NCI-H748 (cell line): ENCODE data around the gene DNAJC5.
"Not testable (repeated sequence)": the region's sequence is repeated elsewhere in the genome, so short reads cannot be mapped to it uniquely, and the experiment has no call there.

Source experiments
- DNase-seq: peaks from one replicate; lab custom pipeline; 2025; ENCODE audit not compliant: unreplicated experiment; lab: John Stamatoyannopoulos, UW

DNAJC5 gene

DNA sequence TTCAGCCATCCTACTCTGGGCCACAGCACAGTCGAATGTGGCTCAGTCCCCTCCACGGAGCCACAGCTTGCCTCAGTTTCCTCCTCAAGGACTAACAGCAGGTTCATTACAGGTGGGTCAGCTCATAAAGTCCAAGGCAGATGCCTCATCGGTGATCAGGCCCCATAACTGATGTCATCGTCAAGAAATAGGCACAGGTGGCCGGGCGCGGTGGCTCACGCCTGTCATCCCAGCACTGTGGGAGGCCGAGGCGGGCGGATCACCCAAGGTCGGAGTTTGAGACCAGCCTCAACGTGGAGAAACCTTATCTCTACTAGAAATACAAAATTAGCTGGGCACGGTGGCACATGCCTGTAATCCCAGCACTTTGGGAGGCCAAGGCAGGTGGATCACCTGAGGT, 57.8 kb downstream of the DNAJC5 start:
- no peak for DNase-seq

DNA sequence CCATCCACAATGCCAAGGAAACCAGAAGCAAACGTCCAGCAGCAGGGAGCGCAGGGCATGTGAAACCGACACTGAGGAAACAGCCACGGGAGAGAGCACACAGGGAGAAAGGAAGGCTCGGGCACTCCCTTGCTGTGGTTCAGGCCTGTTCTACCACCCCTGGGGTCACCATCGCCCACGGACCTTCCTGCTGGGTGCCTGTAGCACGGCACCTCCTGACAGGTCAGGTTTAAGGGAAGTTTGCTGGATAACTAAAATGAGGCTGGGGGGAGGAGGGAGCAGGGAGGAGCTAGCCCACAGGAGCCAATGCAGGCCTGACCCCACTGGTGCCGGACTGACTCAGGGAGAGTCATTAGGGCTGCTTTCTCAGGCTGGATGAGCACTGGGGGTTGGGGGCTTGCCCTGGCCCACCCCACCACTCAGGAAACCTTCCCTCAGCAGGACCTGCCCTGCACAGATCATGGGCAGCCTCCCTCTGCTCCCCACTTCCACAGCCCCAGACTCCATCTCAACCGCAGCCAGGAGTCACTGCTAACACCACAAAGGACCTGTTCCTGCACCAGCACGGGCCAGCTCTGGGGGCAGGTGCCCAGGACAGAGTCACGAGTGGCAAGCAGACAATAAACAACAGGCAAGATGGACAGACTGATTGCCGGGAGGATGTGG, 59.0 kb downstream of the DNAJC5 start:
- DNase-seq = no peak

DNA sequence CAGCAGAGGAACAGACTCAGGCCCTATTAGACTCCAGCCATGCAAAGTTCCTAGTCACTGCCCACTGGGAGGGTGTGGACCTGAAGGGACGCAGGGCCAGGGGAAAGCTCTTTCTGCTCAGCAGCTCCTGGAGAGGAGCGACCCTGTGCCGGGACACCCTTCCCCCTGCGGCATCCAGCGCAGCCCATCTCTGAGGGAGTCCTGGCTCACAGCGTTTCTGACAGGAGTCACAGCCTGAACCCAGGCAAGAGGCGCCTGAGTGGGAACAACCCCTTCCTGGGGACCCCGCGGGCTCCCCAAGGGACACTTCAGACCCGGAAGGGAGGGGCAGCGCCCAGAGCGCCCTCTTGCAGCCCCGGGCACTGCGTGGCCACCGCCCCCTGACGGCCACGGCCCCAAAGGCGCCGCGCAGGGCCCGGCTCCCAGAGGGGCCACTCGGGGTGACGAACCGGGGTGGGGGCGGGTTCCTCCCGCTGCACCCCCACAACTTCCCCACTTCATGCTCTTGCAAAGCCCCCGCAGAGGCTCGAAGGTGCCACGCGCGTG, 60.4 kb downstream of the DNAJC5 start:
- DNase-seq = peak; percentile 44

DNA sequence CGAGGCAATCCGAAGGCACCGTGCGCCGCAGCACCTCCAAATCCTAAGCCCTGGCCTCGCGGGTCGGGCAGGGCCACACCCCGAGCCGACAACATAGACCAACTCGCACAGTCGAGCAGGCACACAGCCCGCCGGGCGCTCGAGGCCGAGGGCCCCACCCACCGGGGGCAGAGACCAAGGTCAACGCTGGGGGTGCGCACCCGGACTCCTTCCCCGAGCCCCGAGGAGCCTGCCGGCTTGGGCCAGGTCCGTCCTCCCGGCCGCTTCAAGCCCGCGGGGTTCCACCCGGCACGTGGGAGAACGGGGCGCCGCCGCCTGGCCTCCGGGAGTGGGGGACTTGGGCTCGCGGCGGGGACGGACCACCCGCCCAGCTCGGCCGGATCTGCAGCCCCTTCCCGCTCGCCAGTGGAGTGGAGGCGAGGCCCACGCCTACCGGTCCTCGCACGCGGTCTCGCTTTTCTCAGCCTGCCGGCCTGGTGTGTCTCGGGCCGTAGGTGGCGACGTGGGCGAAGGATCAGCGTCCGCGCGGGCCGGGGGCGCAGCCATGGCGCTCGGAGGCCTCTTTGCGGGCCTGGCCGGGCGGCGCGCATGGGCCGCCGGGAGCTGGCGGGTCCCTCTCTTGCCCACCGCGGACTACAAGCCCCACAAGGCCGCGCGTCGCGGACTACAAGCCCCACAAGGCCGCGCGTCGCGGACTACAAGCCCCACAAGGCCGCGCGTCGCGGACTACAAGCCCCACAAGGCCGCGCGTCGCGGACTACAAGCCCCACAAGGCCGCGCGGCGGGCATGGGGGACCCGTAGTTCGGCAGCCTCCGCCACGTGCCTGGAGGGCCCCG, 61.1 kb downstream of the DNAJC5 start, which contains the start of gene UCKL1:
TSS of gene UCKL1 (minus strand) at position 590 of the 837 bp plus-strand sequence. CDS start at position 546, 44 bp downstream.
- DNase-seq = peak; percentile 88

DNA sequence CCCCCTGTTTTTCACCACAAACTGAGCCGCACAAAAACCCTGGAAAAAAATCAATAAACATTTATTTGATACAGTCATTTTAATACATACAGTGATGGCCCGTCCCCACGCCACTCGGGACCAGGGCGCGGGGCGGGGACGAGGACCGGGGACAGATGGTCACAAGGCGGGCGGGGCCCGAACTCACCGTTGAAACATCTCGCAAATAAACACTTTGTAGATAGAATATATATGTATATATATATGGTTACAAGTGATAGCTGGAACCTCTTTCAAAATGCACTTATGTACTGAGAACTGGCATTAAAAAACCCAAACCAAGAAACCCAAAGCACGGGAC, 61.7 kb downstream of the DNAJC5 start:
- no peak for DNase-seq

DNA sequence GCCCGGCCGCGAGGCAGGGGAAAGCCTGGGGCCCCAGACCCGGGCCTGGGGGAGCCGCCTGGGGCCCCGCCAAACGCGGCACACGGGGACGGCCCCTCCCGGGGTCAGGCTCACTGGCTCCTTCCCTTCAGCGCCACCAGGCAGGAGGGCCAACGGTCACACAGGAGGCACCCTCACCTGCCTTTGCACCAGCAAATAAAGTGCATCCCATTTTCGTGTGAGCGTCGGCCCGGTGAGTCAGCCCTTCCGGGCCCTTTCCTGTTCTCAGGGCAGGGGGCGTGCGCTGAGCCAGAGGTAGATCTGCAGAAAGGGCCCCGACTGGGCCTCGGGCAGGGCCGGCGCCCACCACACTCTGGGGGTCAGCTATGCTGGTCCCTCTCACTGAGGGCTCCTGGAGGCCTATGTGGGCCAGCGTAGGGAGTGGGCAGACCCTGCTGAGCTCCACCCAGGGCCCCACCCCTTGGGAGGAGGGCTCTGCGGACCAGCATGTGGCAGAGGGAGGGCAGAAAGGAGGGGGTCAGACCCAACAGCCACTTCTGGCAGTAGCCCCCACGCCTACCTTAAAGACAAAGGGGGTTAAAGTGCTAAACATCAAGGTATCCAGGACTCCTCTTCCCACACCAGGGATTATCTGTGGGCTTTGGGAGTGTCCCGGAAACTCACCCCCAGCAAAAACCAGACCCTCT, 62.2 kb downstream of the DNAJC5 start:
- DNase-seq = peak; percentile 89

DNA sequence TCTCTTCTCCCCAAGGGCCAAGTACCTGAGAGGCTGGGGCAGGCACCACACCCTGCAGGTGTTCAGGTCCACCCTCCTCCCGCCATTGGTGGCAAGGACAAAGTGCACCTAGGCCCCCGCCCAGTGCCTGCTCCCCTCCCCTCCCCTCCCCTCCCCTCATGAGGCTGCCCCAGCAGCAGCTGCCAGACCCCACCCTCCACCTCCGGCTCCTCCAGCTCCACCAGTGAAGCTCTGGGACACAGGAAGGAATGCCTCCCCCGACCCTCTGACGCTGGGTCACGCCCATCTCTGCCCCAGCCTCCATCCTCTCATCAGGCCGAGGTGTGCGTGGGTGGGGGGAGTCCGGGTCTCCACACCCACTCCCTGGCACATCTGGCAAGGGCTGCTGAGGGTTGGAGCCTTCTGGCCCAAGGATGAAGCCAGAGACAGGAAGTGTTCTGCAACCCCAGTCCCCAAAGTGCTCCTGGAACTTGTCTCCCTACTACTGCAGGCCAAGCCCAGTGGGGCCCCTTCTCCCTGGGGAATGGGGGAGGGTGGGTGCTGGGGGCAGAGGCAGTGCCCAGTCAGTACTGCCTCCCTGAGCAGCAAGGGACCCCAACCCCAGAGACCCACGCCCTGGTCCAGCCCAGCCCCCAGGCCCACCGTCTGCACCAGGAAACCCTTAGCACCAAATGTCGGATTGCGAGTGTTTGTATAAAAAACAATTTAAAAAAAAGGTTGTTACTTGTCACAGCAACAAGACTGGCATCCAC, 62.9 kb downstream of the DNAJC5 start:
- peak; percentile 91 for DNase-seq

DNA sequence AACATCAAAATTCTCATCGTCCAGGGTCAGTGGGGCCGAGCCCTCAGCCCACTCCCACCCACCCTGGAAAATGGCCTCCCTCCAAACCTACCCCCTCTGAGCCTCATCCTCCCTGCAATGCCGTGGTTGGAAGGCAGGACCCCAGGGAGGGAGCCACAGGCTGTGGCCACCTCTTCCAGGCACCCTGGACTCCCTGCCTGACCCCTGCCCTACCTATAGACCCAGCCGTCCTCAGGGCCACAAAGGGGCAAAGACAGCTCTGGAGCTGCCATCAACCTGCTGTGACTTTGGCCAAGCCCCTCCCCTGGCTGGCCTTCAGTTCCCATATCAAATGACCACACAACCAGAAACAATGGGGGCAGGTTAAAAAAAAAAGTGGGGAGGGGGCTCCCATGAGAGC, 63.5 kb downstream of the DNAJC5 start:
- DNase-seq = no peak

DNA sequence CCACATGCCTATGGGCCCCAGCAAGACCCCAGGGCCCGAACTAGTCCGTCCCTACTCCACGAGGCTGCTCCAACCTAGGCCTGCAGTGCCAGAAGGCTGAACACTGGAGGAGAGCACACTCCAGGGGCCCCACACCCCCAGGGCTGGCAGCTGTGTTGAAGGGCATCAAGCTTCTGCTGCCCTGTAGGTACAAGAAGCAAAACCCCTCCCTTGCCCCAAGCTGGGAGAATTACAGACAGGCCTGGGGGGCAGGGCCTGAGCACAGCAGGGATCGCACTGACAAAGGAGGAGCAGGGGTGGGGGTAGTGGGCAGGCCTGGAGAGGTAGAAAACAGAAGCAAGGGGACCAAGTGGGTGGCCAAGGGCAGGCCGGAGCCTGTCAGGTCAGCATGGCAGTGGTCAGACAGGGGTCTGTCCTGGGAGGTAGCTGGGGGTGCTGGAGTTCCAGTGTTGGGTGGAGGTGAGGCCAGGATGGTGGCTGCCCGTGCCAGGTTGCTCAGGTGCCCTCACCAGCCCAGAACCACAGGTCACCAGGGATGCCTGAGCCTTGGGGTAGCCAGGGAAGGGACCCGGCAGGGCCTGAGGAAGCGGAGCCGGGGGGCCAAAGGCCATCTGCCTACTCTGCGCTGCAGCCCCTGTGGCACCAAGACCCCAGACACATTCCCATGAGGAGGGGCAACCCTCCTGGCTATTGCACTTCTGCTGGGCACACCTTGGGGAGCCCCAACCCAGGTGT, 64.2 kb downstream of the DNAJC5 start:
- DNase-seq = no peak

DNA sequence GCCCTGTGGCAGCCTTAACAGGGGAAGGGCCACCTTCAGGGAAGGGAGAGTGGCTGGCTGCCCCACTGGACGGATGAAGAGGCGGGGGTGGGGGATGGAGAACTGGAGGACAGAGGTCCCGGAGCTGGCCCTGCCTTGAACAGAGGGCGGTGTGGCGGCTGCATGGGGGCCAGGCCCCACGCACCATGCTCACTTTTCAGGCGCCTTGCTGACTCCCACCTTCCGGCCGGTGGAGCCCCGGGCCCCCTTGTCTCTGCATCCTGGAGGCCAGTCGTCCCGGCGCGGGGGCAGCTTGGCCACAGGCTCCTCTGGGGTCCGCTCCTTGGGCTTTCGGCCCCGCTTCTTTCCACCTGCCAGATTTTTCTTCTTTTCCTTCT, 64.8 kb downstream of the DNAJC5 start:
- no peak for DNase-seq

DNA sequence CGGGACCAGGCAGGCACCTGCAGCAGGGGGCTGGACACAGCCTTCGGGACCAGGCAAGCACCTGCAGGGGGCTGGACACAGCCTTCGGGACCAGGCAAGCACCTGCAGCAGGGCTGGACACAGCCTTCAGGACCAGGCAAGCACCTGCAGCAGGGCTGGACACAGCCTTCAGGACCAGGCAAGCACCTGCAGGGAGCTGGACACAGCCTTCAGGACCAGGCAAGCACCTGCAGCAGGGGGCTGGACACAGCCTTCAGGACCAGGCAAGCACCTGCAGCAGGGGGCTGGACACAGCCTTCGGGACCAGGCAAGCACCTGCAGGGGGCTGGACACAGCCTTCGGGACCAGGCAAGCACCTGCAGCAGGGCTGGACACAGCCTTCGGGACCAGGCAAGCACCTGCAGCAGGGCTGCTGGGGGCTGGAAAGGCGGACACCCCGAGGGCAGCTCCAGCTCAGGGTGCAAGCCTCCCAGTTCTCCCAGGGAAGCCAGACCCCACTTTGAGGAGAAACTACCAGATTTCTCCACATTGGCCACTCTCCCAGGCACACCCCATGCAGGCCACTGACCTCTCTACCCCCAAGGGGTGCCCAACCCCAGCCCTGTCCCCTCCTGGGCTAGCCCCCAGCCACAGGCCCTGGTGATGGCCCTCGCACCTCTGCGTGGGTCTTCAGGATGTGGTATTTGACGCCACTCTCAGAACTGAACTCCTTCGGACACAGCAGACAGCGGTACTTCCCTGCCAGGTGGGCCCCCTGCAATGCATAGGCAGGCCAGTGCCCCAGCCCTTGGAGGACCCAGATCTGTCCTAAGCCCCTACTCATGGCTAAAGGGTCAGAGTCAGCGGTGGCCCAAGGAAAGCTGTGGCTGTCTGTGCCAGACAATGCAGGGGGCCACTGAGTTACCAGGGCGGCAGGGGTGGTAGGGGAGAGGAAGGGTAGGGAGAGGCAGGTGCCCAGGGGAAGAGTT, 66.0 kb downstream of the DNAJC5 start:
- DNase-seq = not testable (repeated sequence)

DNA sequence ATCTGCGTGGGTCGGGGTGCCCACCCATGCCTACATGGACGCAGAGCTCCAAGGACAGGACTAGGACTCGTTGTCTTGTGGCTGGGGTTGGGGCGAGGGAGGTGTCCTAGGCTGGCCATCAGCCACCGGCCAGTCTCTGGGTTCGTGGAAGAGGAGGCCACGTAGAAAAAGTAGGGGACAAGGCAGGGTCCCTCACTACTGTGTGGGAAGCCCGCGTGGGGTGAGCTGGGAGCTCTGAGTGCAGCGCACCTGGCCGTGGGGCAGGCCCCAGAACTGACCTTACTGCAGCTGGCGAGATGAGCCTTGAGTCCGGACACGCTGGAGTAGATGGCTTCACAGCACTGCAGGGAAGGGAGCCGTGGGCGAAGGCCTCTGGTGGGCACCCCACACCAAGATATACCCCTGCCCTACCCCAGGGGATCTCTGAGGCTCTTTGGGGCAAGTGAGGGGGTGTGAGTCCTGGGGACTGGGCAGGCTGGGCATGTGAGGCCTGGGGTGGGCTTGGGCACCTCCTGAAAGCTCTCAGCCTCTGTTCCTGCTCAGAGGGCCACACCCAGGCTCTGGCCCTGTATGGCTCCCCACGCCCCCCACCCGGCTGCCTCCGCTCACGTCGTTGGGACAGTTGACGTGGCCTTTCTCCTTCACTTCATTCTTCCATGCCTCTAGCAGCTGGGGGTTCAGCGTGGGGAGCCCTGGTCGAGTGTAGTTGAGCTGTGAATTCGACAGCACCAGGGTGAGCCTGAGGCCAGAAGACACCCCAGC, 66.9 kb downstream of the DNAJC5 start:
- DNase-seq = no peak

DNA sequence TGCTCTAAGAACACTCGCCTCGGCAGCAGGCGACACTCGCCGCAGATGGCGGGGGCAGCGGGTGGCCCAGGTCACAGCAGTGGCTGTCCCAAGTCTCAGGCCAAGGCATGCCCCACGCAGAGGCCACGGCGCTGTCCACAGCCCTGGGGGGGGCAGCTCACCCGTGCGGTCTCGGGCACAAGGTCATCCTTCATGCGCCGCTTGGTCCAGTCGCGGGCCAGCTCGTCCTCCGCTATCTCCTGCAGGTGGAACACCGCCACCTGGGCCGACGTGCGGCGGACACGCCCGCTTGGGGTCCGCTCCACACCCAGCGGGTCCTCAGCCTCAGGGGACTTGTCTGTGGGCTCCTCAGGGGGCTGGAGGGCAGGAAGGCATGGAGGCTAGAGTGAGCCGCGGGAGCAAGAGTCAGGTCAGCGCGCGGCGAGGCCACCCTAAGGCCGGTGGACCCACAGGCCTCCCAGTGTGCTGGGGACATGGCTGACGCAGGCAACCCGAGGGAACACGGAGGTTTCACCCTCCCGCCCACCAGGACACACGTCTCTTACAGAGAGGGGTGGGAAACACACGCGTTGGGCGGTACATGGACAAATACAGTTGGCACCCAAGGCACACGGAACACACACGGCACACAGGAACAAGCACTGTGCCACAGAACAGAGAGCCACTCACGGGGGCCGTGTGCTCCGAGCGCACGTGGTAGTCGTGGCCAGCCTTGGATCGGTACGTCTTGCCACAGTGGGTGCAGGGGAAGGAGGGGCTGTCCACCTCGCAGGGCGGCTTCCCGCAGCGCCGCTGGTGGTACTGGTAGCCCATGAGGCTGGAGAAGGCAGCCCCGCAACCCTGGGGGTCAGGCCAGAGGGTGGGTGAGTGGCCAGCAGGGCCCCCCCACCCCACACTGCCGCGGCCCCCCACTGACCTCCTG, 67.8 kb downstream of the DNAJC5 start:
- DNase-seq = no peak

DNA sequence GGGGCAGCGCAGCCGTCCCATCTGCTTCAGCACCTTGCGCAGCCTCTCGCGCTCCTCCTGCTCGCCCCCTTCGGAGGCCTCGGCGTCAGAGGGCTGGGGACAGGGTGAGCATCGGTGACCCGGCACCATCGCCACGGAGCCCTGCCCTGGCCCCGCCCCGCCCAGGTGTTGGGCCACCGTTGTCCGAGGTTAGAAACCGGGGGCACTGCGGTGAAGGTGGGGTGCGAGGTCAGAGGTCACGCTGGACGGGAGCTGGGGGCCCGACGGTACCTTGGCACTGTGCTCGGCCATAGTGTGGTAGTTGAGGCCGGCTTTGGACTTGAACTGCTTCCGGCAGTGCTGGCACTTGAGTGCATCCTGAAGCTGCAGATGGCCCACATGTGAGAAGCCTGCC, 68.4 kb downstream of the DNAJC5 start:
- no peak for DNase-seq

DNA sequence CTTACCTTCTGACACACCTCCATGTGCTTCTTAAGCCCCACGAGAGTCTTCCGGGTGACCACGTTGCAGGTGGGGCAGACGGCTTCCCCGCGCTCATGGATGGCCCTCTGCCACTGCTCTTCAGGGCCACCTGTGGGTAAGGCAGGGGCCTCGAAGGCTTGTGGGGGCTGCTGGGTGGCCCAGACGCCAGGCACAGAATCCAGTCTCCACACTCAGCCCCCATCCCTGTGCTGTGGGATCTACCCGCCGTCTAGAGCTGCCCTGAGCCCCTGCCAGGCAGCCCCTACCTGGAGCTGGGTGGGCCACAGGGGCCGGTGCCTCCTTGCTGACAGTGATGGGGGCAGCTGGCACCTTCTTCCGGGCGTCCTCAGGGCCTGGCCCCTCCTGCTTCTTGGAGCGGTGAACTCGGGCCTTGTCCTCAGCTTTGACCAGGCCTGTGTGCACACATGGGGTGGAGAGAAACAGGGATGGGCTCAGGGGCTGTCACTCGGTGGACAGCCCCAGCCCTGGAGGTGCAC, 68.9 kb downstream of the DNAJC5 start:
- DNase-seq = no peak

DNA sequence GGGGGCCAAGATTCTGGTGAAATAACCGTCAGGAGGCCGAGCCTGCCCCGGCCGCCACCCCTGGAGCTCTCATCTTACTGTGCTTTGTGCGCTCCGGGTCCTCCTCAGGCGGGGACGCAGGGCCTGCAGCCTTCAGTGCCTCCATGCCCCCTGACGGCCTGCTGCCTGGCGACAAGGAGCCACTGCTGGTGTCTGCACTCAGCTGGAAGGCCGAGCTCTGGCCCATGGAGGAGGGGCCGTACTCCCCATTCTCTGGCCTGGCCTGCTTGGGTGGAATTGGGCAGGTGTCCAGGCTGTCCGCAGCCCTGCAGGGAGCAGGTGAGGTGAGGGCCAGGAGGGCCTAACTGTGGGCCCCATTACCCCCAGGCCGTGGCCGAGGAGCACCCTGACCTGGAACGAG, 69.5 kb downstream of the DNAJC5 start:
- DNase-seq = no peak
